Fibroblast of lung (primary cell): ENCODE data around the gene FIZ1. TPM values are rescaled to one million over a fixed set of nuclear protein-coding genes. Genes with fewer than 3 reads are reported as not detected.
"Not testable (repeated sequence)": the region's sequence is repeated elsewhere in the genome, so short reads cannot be mapped to it uniquely, and the experiment has no call there.

Source experiments
- DNase-seq, 2 donors: peaks; one replicate each; pipeline versions ENCODE4 v3.0.0 to v3.0.0-alpha.2; 2010; ENCODE audit warnings: low read depth in 2 of 2
- H2AFZ ChIP-seq: 2 replicates; pipeline ENCODE4 v1.5.1; 2012; ENCODE audit warnings: low read length, control low read depth, inconsistent platforms
- H3K27ac ChIP-seq: 2 replicates; pipeline ENCODE4 v1.5.1; 2011; ENCODE audit warnings: low read length, control low read depth; ENCODE audit not compliant: insufficient read depth
- H3K27me3 ChIP-seq: 2 replicates; pipeline ENCODE4 v1.5.1; 2011; ENCODE audit warnings: mild to moderate bottlenecking, low read length; ENCODE audit not compliant: control insufficient read depth, insufficient read depth
- H3K36me3 ChIP-seq: 2 replicates; pipeline ENCODE4 v1.5.1; 2011; ENCODE audit warnings: low read length; ENCODE audit not compliant: control insufficient read depth, insufficient read depth
- H3K4me1 ChIP-seq: 2 replicates; pipeline ENCODE4 v1.5.1; 2011; ENCODE audit warnings: low read length; ENCODE audit not compliant: control insufficient read depth, insufficient read depth; ENCODE audit errors: extremely low read depth
- H3K4me2 ChIP-seq: 2 replicates; pipeline ENCODE4 v1.5.1; 2011; ENCODE audit warnings: low read length, control low read depth; ENCODE audit not compliant: insufficient read depth; ENCODE audit errors: extremely low read depth
- H3K4me3 ChIP-seq, 4 experiments: fragments of 200-600 bp in 1 of 4; sonication (generic) in 1 of 4; replicated peaks in 1 of 4; 2 replicates each; pipeline ENCODE4 v1.5.1; 2011 to 2016; ENCODE audit warnings: low read length in 4 of 4, low read depth in 3 of 4, mild to moderate bottlenecking in 3 of 4, control low read depth in 2 of 4, inconsistent platforms in 1 of 4, mixed read lengths in 1 of 4; ENCODE audit not compliant: insufficient read depth in 1 of 4; ENCODE audit errors: control extremely low read depth in 1 of 4
- H3K79me2 ChIP-seq: 2 replicates; pipeline ENCODE4 v1.5.1; 2012; ENCODE audit warnings: mild to moderate bottlenecking, low read length, inconsistent platforms; ENCODE audit not compliant: control insufficient read depth, insufficient read depth
- H3K9ac ChIP-seq: 2 replicates; pipeline ENCODE4 v1.5.1; 2011; ENCODE audit warnings: mild to moderate bottlenecking, low read length, control low read depth; ENCODE audit not compliant: insufficient read depth
- H3K9me3 ChIP-seq: 2 replicates; pipeline ENCODE4 v1.5.1; 2012; ENCODE audit warnings: low read depth, low read length; ENCODE audit not compliant: control insufficient read depth, insufficient read depth
- H4K20me1 ChIP-seq: 2 replicates; pipeline ENCODE4 v1.5.1; 2011; ENCODE audit warnings: low read length; ENCODE audit not compliant: control insufficient read depth, insufficient read depth; ENCODE audit errors: extremely low read depth
- CTCF ChIP-seq, 2 donors: IDR thresholded peaks in 1 of 2; conservative IDR thresholded peaks in 1 of 2; 1 replicate in 1 of 2; 2 replicates in 1 of 2; pipeline ENCODE4 v1.5.1; 2011 to 2012; ENCODE audit warnings: low read length in 2 of 2, control low read depth in 1 of 2, inconsistent platforms in 1 of 2, low read depth in 1 of 2, mild to moderate bottlenecking in 1 of 2
- EZH2 ChIP-seq: IDR thresholded peaks from 2 replicates; pipeline ENCODE4 v1.5.1; 2012; ENCODE audit warnings: low read length, control low read depth, mild to moderate bottlenecking; ENCODE audit errors: missing control alignments
- polyA plus RNA-seq, 2 donors: library from polyadenylated mRNA; depleted of rRNA in 1 of 2; stranded (reverse) in 1 of 2; unstranded in 1 of 2; fragments of >200 nt; gene quantifications; 2 replicates each; pipeline ENCODE4 v1.2.1, GENCODE V29; 2011 to 2012; ENCODE audit warnings: missing spikeins in 1 of 2
- total RNA-seq: library from RNA; depleted of rRNA; stranded (reverse); fragments of >200 nt; gene quantifications from 2 replicates; pipeline ENCODE4 v1.2.1, GENCODE V29; 2014

FIZ1 gene
- total and polyA plus RNA-seq, 2 donors (not counting 1 experiment from before 2014, with no cell fraction given): 1.8 to 2.3 TPM

DNA sequence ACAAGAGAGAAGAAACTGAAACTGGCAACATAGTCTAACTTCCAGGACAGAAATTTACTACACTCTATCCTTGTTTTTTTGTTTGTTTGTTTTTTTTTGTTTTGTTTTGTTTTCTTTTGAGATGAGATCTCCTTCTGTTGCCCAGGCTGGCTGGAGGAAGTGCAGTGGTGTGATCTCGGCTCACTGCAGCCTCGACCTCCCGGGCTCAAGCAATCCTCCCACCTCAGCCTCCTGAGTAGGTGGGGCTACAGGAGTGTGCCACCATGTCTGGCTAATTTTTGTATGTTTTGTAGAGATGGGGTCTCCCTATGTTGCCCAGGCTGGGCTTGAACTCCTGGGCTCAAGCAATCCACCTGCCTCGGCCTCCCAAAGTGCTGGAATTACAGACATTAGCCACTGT, 17.0 kb downstream of the FIZ1 start:
- H3K9me3 ChIP-seq: not testable (repeated sequence)

DNA sequence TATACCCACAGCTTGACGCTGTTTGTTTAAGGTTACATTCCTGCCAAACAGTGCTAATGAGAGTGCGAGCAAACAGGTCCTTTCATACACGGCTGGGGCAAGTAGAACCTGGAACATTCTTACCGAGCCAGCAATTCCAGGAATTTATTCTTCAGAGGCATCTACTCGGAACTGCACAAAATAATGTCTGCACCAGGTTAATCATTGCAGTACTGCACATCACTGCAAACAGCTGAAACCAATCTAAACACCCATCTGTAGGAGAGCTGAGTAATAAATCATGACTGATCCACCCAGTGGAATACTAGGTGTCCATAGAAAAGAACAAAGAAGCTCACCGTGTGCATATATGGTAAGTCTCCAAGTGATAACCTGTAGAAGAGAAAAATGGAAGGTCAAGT, 17.5 kb downstream of the FIZ1 start:
- Histone ChIP-seq H3K9ac (no peak overlapping the region), H3K4me2 (no peak overlapping the region)
- DNase-seq: no peak

More for the DNA sequence above, 17.0 kb downstream of the FIZ1 start:
- not testable (repeated sequence) for DNase-seq, H3K27me3 ChIP-seq, H3K36me3 ChIP-seq, H3K4me2 ChIP-seq, H3K4me3 ChIP-seq, H3K9ac ChIP-seq, H3K27ac ChIP-seq, H4K20me1 ChIP-seq, H2AFZ ChIP-seq
- Histone ChIP-seq H3K4me1 (peaks cover 12% of the 10 kb centered on the region), H3K79me2 (peaks cover 11% of the 10 kb centered on the region)

DNA sequence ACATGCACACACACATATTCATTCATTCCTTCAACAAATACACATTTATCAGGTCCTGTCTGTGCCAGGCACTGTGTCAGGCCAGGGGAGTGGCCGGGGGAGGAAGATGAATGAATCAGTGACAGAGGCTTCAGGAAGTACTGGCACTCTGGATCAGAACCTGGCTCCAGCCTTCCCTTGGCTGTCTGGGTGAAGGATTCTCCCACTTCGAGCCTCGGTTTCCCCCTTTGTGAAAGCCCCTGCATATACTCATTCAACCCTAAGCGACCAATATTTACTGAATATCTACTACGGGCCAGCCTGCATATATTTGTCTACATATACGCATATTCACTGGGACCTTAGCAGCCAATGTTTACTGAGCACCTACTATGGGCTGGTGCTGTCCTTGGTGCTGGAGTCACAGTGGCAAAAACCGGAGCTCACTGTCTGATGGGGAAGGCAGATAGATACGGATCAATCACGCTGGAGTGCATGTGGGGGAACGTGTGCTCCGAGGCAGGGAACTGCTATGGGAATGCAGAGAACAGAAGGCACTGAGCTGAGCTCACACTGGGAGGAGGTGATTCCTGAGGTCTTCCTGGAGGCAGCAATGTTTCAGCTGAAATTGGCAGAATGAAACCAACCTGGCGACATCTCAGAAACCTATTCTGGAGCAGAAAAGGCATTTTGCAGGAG, 18.0 kb downstream of the FIZ1 start:
- TF ChIP-seq CTCF (conservative IDR thresholded peaks at IDR 0.05 in 1 of 2, IDR thresholded peaks at IDR 0.05 in 1 of 2; ENCODE audit: low read depth in 1 of 2, low read length in 2 of 2) (no peak), EZH2 (no peak)
- Histone ChIP-seq H3K4me3 (peak overlapping the region; percentile 59 to 89 (median 87)), H3K4me2 (peak overlapping the region; percentile 97), H3K9ac (peak overlapping the region; percentile 62), H3K27ac (peak overlapping the region; percentile 75), H3K79me2 (peaks cover 11% of the 10 kb centered on the region), H3K27me3 (no peaks in the 10 kb centered on the region), H3K9me3 (no peaks in the 10 kb centered on the region), H2AFZ (peak overlapping the region; percentile 95), H4K20me1 (no peaks in the 10 kb centered on the region), H3K4me1 (peaks cover 7% of the 10 kb centered on the region), H3K36me3 (peaks cover 4% of the 10 kb centered on the region)
- DNase-seq: no peak

More for the DNA sequence above, 17.5 kb downstream of the FIZ1 start:
- Histone ChIP-seq H3K79me2 (peaks cover 11% of the 10 kb centered on the region), H2AFZ (no peak overlapping the region), H4K20me1 (no peaks in the 10 kb centered on the region), H3K9me3 (no peaks in the 10 kb centered on the region), H3K4me1 (peaks cover 9% of the 10 kb centered on the region), H3K27me3 (no peaks in the 10 kb centered on the region), H3K4me3 (no peak overlapping the region), H3K27ac (no peak overlapping the region), H3K36me3 (peaks cover 4% of the 10 kb centered on the region)
- TF ChIP-seq CTCF (conservative IDR thresholded peaks at IDR 0.05 in 1 of 2, IDR thresholded peaks at IDR 0.05 in 1 of 2; ENCODE audit: low read depth in 1 of 2, low read length in 2 of 2) (no peak), EZH2 (no peak)
